ENCODE results near the gene NR6A1. TPM values are rescaled to one million over a fixed set of nuclear protein-coding genes. Genes with fewer than 3 reads are reported as not detected.

NR6A1 gene
- total and polyA plus RNA-seq, 2 of the 13 experiments (the other 11 are each of a cell fraction or from before 2014, with no cell fraction given) = 28.1 to 31.5 TPM

DNA sequence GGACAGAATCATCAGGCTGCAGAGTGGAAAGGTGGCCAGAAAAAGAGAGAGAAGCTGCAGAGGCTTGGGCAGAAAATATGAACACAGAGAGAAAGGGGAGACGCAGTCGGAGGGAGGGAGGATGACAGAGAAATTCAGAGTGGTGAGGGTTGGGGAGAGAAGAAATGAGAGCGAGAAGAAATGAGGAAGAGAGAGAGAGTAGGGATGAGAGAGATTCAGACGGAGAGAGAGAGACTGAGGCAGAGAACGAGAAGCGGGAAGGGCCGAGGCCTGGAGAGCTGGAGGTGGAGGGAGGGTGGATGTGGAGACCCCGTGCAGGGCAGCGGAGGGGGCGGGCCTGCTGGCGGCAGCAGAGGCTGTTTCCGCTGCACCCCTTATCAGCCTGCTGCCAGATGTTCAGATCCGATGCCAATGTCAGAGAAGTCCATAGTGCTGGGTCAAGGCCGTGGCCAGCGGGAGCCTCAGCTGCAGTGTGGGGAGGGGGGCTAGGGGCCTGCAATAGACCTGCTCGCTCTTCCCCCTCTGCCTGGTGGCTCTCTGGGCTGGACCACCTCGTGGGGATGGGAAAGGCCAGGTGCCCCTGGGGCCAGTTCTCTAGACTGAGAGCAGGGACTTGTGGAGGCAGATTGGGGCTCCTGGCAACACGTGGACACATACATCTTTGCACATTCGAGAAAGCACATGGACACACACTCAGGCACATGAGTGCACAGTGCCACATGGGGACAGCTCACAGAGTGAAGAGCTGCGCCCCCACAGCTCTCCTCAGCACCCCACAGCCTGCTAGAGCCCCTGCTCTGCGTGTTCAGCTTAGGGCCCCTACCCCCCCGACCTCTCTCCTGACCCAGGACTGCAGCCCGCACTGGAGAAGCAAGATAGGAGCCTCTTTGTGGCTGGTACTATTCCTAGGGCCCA, 259.0 kb downstream of the NR6A1 start (continued):
- TF ChIP-seq ZNF678 (CRISPR knock-in tag; IDR thresholded peaks at IDR 0.05) (no peak), MIER2 (CRISPR knock-in tag; IDR thresholded peaks at IDR 0.05) (no peak), ZNF234 (CRISPR knock-in tag; conservative IDR thresholded peaks at IDR 0.05) (no peak), FOXO1 (CRISPR knock-in tag; IDR thresholded peaks at IDR 0.05) (peak; percentile 71), AKAP8 (CRISPR knock-in tag; IDR thresholded peaks at IDR 0.05) (0 out of 2 replicates have a peak, but pooled peaks have one; percentile 75), EED (CRISPR knock-in tag; IDR thresholded peaks at IDR 0.05) (no peak), ATM (IDR thresholded peaks at IDR 0.05; ENCODE audit: borderline replicate concordance) (no peak), SALL2 (CRISPR knock-in tag; IDR thresholded peaks at IDR 0.05) (peak; percentile 19; the same call in 1 of the 2 replicates), SNAPC2 (CRISPR knock-in tag; IDR thresholded peaks at IDR 0.05) (no peak), ZNF547 (CRISPR knock-in tag; IDR thresholded peaks at IDR 0.05) (no peak), ZNF17 (CRISPR knock-in tag; IDR thresholded peaks at IDR 0.05) (no peak), CC2D1A (CRISPR knock-in tag; IDR thresholded peaks at IDR 0.05) (no peak), ZNF326 (CRISPR knock-in tag; IDR thresholded peaks at IDR 0.05; ENCODE audit: borderline replicate concordance) (no peak), REL (CRISPR knock-in tag; conservative IDR thresholded peaks at IDR 0.05) (no peak), PCBP1 (IDR thresholded peaks at IDR 0.05; ENCODE audit: borderline replicate concordance, low read depth, low read length) (no peak), ZKSCAN1 (IDR thresholded peaks at IDR 0.05; ENCODE audit: low read length) (no peak), ZNF446 (CRISPR knock-in tag; IDR thresholded peaks at IDR 0.05) (no peak), PHF5A (CRISPR knock-in tag; IDR thresholded peaks at IDR 0.05; ENCODE audit: low read depth, unreplicated experiment) (no peak), ZNF775 (CRISPR knock-in tag; IDR thresholded peaks at IDR 0.05; ENCODE audit: borderline replicate concordance) (no peak; the same call in 1 of the 2 replicates), BORCS8-MEF2B (CRISPR knock-in tag; IDR thresholded peaks at IDR 0.05) (0 out of 2 replicates have a peak, but pooled peaks have one; percentile 54)
- TF ChIP-seq, protein P1, sequence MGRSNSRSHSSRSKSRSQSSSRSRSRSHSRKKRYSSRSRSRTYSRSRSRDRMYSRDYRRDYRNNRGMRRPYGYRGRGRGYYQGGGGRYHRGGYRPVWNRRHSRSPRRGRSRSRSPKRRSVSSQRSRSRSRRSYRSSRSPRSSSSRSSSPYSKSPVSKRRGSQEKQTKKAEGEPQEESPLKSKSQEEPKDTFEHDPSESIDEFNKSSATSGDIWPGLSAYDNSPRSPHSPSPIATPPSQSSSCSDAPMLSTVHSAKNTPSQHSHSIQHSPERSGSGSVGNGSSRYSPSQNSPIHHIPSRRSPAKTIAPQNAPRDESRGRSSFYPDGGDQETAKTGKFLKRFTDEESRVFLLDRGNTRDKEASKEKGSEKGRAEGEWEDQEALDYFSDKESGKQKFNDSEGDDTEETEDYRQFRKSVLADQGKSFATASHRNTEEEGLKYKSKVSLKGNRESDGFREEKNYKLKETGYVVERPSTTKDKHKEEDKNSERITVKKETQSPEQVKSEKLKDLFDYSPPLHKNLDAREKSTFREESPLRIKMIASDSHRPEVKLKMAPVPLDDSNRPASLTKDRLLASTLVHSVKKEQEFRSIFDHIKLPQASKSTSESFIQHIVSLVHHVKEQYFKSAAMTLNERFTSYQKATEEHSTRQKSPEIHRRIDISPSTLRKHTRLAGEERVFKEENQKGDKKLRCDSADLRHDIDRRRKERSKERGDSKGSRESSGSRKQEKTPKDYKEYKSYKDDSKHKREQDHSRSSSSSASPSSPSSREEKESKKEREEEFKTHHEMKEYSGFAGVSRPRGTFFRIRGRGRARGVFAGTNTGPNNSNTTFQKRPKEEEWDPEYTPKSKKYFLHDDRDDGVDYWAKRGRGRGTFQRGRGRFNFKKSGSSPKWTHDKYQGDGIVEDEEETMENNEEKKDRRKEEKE (IDR thresholded peaks at IDR 0.05) = no peak
- TF ChIP-seq, protein P2, sequence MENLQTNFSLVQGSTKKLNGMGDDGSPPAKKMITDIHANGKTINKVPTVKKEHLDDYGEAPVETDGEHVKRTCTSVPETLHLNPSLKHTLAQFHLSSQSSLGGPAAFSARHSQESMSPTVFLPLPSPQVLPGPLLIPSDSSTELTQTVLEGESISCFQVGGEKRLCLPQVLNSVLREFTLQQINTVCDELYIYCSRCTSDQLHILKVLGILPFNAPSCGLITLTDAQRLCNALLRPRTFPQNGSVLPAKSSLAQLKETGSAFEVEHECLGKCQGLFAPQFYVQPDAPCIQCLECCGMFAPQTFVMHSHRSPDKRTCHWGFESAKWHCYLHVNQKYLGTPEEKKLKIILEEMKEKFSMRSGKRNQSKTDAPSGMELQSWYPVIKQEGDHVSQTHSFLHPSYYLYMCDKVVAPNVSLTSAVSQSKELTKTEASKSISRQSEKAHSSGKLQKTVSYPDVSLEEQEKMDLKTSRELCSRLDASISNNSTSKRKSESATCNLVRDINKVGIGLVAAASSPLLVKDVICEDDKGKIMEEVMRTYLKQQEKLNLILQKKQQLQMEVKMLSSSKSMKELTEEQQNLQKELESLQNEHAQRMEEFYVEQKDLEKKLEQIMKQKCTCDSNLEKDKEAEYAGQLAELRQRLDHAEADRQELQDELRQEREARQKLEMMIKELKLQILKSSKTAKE (CRISPR knock-in tag; IDR thresholded peaks at IDR 0.05; ENCODE audit: borderline replicate concordance) = peak; percentile 43; the same call in 1 of the 2 replicates
- TF ChIP-seq, protein P3, sequence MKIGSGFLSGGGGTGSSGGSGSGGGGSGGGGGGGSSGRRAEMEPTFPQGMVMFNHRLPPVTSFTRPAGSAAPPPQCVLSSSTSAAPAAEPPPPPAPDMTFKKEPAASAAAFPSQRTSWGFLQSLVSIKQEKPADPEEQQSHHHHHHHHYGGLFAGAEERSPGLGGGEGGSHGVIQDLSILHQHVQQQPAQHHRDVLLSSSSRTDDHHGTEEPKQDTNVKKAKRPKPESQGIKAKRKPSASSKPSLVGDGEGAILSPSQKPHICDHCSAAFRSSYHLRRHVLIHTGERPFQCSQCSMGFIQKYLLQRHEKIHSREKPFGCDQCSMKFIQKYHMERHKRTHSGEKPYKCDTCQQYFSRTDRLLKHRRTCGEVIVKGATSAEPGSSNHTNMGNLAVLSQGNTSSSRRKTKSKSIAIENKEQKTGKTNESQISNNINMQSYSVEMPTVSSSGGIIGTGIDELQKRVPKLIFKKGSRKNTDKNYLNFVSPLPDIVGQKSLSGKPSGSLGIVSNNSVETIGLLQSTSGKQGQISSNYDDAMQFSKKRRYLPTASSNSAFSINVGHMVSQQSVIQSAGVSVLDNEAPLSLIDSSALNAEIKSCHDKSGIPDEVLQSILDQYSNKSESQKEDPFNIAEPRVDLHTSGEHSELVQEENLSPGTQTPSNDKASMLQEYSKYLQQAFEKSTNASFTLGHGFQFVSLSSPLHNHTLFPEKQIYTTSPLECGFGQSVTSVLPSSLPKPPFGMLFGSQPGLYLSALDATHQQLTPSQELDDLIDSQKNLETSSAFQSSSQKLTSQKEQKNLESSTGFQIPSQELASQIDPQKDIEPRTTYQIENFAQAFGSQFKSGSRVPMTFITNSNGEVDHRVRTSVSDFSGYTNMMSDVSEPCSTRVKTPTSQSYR (CRISPR knock-in tag; IDR thresholded peaks at IDR 0.05; ENCODE audit: borderline replicate concordance) = peak; percentile 72
